Muscle of leg (tissue), 11 donors: Measurements from ENCODE around the gene KIAA0586. TPM values are rescaled to one million over a fixed set of nuclear protein-coding genes. Genes with fewer than 3 reads are reported as not detected.

Experiments
- DNase-seq: peaks from one replicate; pipeline ENCODE4 v3.0.0; 2013
- H3K27ac ChIP-seq: one replicate; pipeline ENCODE4 v1.5.1; 2013; ENCODE audit warnings: mild to moderate bottlenecking, low read length, control low read depth
- H3K27me3 ChIP-seq: one replicate; pipeline ENCODE4 v1.6.1; 2013; ENCODE audit warnings: low read length; ENCODE audit not compliant: control insufficient read depth, insufficient read depth
- H3K36me3 ChIP-seq: one replicate; pipeline ENCODE4 v1.6.1; 2013; ENCODE audit warnings: low read length; ENCODE audit not compliant: control insufficient read depth, insufficient read depth
- H3K4me1 ChIP-seq: one replicate; pipeline ENCODE4 v1.6.1; 2013; ENCODE audit warnings: low read length; ENCODE audit not compliant: control insufficient read depth, insufficient read depth
- H3K4me3 ChIP-seq: one replicate; pipeline ENCODE4 v1.5.1; 2013; ENCODE audit warnings: low read length, control low read depth
- H3K9me3 ChIP-seq: replicated peaks from 2 replicates; pipeline ENCODE4 v1.6.1; 2013; ENCODE audit warnings: low read depth, low read length; ENCODE audit not compliant: control insufficient read depth
- whole genome bisulfite sequencing: methylation state at CpG from one replicate; pipeline ENCODE4 v1.1.5; 2013; ENCODE audit warnings: missing lambda C conversion rate; ENCODE audit not compliant: insufficient coverage; 5-methylcytosine and 5-hydroxymethylcytosine counted together
- polyA plus RNA-seq, 8 donors: library from polyadenylated mRNA; unstranded; fragments of 120-200 nt; gene quantifications; one replicate each; pipeline versions ENCODE4 v1.2.1 to v1.2.3, GENCODE V29; 2013; ENCODE audit warnings: inconsistent platforms in 1 of 8, low replicate concordance in 1 of 8; ENCODE audit not compliant: insufficient read length in 8 of 8, insufficient read depth in 1 of 8
- total RNA-seq: library from RNA; stranded (reverse); fragments of 120-200 nt; gene quantifications from one replicate; pipeline ENCODE4 v1.2.4, GENCODE V29; 2013

Gene KIAA0586
- total and polyA plus RNA-seq, 9 donors = 11.2 to 20.1 (median 16.7) TPM

GRCh38 chr14:58540749-58541632 lies 113.5 kb downstream of the KIAA0586 start:
- Histone ChIP-seq H3K4me1 (peaks cover 2% of the 10 kb centered on the region), H3K27me3 (no peaks in the 10 kb centered on the region), H3K9me3 (no peaks in the 10 kb centered on the region), H3K4me3 (no peak overlapping the region), H3K36me3 (no peaks in the 10 kb centered on the region), H3K27ac (peak overlapping the region; percentile 5)
- no CpG with 5 or more reads among the region's 1 CpG for WGBS
- peak; percentile 85 for DNase-seq

DNA sequence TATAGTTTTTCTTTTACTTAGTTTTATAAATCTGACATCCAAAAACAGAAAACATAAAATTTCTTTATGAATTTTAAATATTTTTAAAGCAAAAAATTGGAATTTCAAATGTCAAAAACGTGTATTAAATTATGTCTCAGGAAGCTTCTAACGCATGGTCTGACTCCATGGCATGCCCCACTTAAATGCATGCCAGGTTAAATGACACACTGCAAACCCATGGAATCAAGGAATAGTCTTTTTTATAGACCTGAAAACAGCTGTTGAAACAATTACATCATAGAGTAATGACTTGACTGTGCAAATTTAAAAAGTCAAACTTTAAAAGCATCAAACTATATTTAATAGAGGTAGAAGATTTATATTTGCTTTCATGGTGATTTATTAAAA lies 114.1 kb downstream of the KIAA0586 start:
- Histone ChIP-seq H3K4me1 (peaks cover 2% of the 10 kb centered on the region), H3K36me3 (no peaks in the 10 kb centered on the region), H3K27me3 (no peaks in the 10 kb centered on the region), H3K27ac (no peak overlapping the region), H3K4me3 (no peak overlapping the region), H3K9me3 (no peaks in the 10 kb centered on the region)
- peak; percentile 45 for DNase-seq
- WGBS = 60% methylated on average over 1 of the region's 2 CpGs

- no peak overlapping the region for H3K4me3 ChIP-seq
- H3K4me1 ChIP-seq = peaks cover 2% of the 10 kb centered on the region
- DNase-seq = no peak
- no peak overlapping the region for H3K27ac ChIP-seq
- no peaks in the 10 kb centered on the region for H3K36me3 ChIP-seq
- no peaks in the 10 kb centered on the region for H3K9me3 ChIP-seq
- WGBS = no CpG with 5 or more reads among the region's 1 CpG
- H3K27me3 ChIP-seq = no peaks in the 10 kb centered on the region
These were observed 115.7 kb downstream of the KIAA0586 start for GRCh38 chr14:58543253-58543652.

DNA sequence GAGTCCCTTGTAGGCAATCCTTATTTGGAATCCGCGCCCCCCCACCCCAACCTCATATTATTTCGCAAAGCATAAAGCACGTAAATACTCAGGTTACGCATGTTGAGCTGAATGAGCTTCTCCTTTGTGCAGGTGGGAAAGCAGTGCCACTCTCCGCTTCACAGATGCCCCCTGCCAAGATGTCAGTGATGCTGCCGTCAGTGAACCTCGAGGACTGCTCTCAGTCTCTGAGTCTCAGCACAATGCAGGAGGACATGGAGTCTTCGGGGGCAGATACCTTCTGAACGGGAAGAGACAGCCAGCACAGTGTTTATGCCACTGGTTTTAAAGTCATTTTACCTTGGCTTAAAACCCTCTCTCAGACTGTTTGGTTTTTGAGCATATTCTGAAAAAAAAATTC lies 120.1 kb downstream of the KIAA0586 start:
- Histone ChIP-seq H3K4me1 (no peaks in the 10 kb centered on the region), H3K36me3 (no peaks in the 10 kb centered on the region), H3K9me3 (no peaks in the 10 kb centered on the region), H3K27ac (no peak overlapping the region), H3K4me3 (no peak overlapping the region), H3K27me3 (no peaks in the 10 kb centered on the region)
- no peak for DNase-seq
- WGBS = 81% methylated on average over 8 of the region's 10 CpGs

- no peak overlapping the region for H3K4me3 ChIP-seq
- no peaks in the 10 kb centered on the region for H3K9me3 ChIP-seq
- H3K27me3 ChIP-seq = no peaks in the 10 kb centered on the region
- H3K36me3 ChIP-seq = no peaks in the 10 kb centered on the region
- DNase-seq = no peak
- no CpG with 5 or more reads among the region's 1 CpG for WGBS
- H3K27ac ChIP-seq = no peak overlapping the region
- no peaks in the 10 kb centered on the region for H3K4me1 ChIP-seq
These were observed 121.7 kb downstream of the KIAA0586 start for GRCh38 chr14:58549105-58549757.

GRCh38 chr14:58553959-58554358 lies 126.4 kb downstream of the KIAA0586 start:
- Histone ChIP-seq H3K36me3 (no peaks in the 10 kb centered on the region), H3K4me3 (no peak overlapping the region), H3K4me1 (no peaks in the 10 kb centered on the region), H3K27me3 (no peaks in the 10 kb centered on the region), H3K9me3 (no peaks in the 10 kb centered on the region), H3K27ac (no peak overlapping the region)
- no CpG with 5 or more reads among the region's 3 CpGs for WGBS
- DNase-seq = no peak

DNA sequence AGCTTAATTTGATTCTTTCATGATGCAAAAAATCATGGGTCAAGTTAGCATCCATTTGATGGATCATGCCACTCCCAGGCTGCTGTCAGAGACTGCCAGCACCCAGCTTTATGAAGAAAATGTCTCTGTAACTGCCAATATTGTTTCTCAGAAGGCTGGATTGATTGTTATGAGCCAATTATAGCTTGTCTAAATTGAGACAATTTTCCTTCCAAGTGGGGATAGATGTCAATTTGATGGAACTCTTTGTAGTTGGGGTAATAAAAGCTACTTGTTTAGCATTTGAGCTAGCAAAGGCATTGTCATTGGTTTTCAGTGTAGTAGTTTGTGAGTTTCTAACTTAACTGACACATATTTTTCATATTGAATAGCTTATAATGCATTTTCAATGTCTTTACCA lies 128.1 kb downstream of the KIAA0586 start:
- H3K9me3 ChIP-seq = no peaks in the 10 kb centered on the region
- H3K27ac ChIP-seq = no peak overlapping the region
- H3K27me3 ChIP-seq = no peaks in the 10 kb centered on the region
- H3K4me3 ChIP-seq = no peak overlapping the region
- no peaks in the 10 kb centered on the region for H3K36me3 ChIP-seq
- peaks cover 3% of the 10 kb centered on the region for H3K4me1 ChIP-seq
- no peak for DNase-seq

DNA sequence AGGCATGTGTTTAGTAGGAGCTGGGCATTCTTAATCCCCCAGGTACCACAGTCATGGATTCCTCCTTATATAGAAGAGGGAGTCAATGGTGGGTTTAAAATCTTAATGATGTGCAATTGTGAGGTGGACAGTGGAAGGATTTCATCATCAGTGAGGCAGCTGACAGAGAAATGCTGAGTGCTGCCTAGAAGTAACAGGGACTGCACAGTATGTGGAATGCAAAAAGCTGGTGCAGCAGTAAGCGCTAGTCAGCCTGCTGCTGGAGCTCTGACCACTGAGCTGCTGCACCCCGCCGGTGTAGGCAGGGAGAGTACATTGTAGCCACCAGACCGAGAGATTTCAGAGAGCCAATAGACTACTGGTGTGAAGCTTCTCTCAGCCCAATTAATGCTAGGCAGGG lies 129.7 kb downstream of the KIAA0586 start:
- Histone ChIP-seq H3K9me3 (no peaks in the 10 kb centered on the region), H3K4me1 (peaks cover 3% of the 10 kb centered on the region), H3K27ac (no peak overlapping the region), H3K4me3 (no peak overlapping the region), H3K27me3 (no peaks in the 10 kb centered on the region), H3K36me3 (no peaks in the 10 kb centered on the region)
- 96% methylated on average over 4 of the region's 4 CpGs for WGBS
- DNase-seq = no peak

DNA sequence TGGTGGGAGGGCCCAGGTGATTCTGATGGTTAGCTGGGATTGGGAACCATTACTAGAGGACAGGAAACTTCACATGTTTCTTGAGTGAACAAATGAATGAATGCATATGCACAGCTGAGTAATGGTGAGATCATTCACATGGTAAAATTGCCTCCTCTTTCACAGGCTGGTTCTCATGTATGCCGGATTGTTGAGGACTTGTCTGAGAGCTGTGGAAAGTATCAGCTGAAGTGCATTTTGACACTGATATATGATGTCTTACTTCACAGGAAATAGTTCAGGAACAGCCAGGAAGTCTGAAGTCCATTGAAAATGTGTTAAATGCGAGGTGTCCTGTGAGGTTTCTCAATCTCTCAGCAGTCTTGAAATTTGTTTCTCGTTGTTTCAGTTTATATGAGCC lies 132.7 kb downstream of the KIAA0586 start:
- no peaks in the 10 kb centered on the region for H3K27me3 ChIP-seq
- no peaks in the 10 kb centered on the region for H3K9me3 ChIP-seq
- peaks cover 3% of the 10 kb centered on the region for H3K4me1 ChIP-seq
- H3K4me3 ChIP-seq = no peak overlapping the region
- no peak overlapping the region for H3K27ac ChIP-seq
- no peaks in the 10 kb centered on the region for H3K36me3 ChIP-seq
- DNase-seq = peak; percentile 13
- WGBS = 20% methylated on average over 1 of the region's 3 CpGs

- Histone ChIP-seq H3K36me3 (no peaks in the 10 kb centered on the region), H3K27me3 (no peaks in the 10 kb centered on the region), H3K4me1 (peaks cover 3% of the 10 kb centered on the region), H3K27ac (no peak overlapping the region), H3K4me3 (no peak overlapping the region), H3K9me3 (no peaks in the 10 kb centered on the region)
- WGBS = no CpG with 5 or more reads among the region's 2 CpGs
- DNase-seq = peak; percentile 77
These were observed 134.6 kb downstream of the KIAA0586 start for GRCh38 chr14:58562141-58562540.
